ENCODE data around the gene BCAT1.

BCAT1 gene

GRCh38 chr12:24861766-24862540 lies 86.9 kb downstream of the BCAT1 start:
- no peak for DNase-seq
- TF ChIP-seq CTCF (IDR thresholded peaks at IDR 0.05; ENCODE audit: low read depth, low read length), result no peak
- Histone ChIP-seq H3K9me3 (no peaks in the 10 kb centered on the region), H3K4me1 (peaks cover 11% of the 10 kb centered on the region), H3K27me3 (no peaks in the 10 kb centered on the region), H3K36me3 (peaks cover 55% of the 10 kb centered on the region), H3K4me3 (ENCODE audit: low read depth, low read length) (no peak overlapping the region)

- no peaks in the 10 kb centered on the region for H3K9me3 ChIP-seq
- peaks cover 54% of the 10 kb centered on the region for H3K36me3 ChIP-seq
- no peaks in the 10 kb centered on the region for H3K27me3 ChIP-seq
- H3K4me1 ChIP-seq, result peaks cover 11% of the 10 kb centered on the region
- no peak for DNase-seq
- no peak for TF ChIP-seq CTCF (IDR thresholded peaks at IDR 0.05; ENCODE audit: low read depth, low read length)
- H3K4me3 ChIP-seq (ENCODE audit: low read depth, low read length), result no peak overlapping the region
Measured at GRCh38 chr12:24860546-24860945, 88.4 kb downstream of the BCAT1 start.

DNA sequence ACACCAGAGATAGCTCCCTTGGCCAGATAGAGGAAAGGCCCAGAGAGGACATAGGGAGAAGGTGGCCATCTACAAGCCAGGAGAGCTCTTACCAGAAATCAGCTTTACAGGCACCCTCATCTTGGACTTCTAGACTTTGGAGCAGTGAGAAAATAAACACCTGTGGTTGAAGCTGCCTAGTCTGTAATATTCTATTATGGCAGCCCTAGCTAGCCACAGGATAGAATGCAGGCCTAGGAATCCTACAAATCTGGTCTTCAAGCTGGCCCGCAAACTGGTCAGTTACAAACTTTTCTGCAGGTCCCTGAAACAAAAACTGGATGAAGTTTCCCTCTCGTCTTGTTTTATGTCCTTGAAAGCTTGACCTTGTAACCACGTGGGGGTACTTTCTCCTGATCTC lies 92.4 kb downstream of the BCAT1 start:
- DNase-seq, result no peak
- Histone ChIP-seq H3K36me3 (peaks cover 37% of the 10 kb centered on the region), H3K4me3 (ENCODE audit: low read depth, low read length) (no peak overlapping the region), H3K27me3 (no peaks in the 10 kb centered on the region), H3K4me1 (peaks cover 11% of the 10 kb centered on the region), H3K9me3 (no peaks in the 10 kb centered on the region)
- no peak for TF ChIP-seq CTCF (IDR thresholded peaks at IDR 0.05; ENCODE audit: low read depth, low read length)

- H3K9me3 ChIP-seq, result no peaks in the 10 kb centered on the region
- no peak for DNase-seq
- peaks cover 39% of the 10 kb centered on the region for H3K36me3 ChIP-seq
- H3K4me1 ChIP-seq, result peaks cover 11% of the 10 kb centered on the region
- no peak overlapping the region for H3K4me3 ChIP-seq (ENCODE audit: low read depth, low read length)
- no peak for TF ChIP-seq CTCF (IDR thresholded peaks at IDR 0.05; ENCODE audit: low read depth, low read length)
- H3K27me3 ChIP-seq, result no peaks in the 10 kb centered on the region
Measured at GRCh38 chr12:24854908-24855307, 94.0 kb downstream of the BCAT1 start.

- H3K27me3 ChIP-seq, result no peaks in the 10 kb centered on the region
- no peak overlapping the region for H3K4me3 ChIP-seq (ENCODE audit: low read depth, low read length)
- peaks cover 11% of the 10 kb centered on the region for H3K4me1 ChIP-seq
- no peak for TF ChIP-seq CTCF (IDR thresholded peaks at IDR 0.05; ENCODE audit: low read depth, low read length)
- DNase-seq, result no peak
- no peaks in the 10 kb centered on the region for H3K9me3 ChIP-seq
- peaks cover 45% of the 10 kb centered on the region for H3K36me3 ChIP-seq
Measured at GRCh38 chr12:24854017-24854416, 94.9 kb downstream of the BCAT1 start.

GRCh38 chr12:24853588-24853987 lies 95.3 kb downstream of the BCAT1 start:
- no peak for DNase-seq

More at GRCh38 chr12:24853588-24853987, 95.3 kb downstream of the BCAT1 start:
- no peak for TF ChIP-seq CTCF (IDR thresholded peaks at IDR 0.05; ENCODE audit: low read depth, low read length)
- Histone ChIP-seq H3K4me3 (ENCODE audit: low read depth, low read length) (no peak overlapping the region), H3K9me3 (no peaks in the 10 kb centered on the region), H3K36me3 (peaks cover 45% of the 10 kb centered on the region), H3K27me3 (no peaks in the 10 kb centered on the region), H3K4me1 (peaks cover 9% of the 10 kb centered on the region)
